ENCODE measurements around the gene IRX6.

Gene IRX6

DNA sequence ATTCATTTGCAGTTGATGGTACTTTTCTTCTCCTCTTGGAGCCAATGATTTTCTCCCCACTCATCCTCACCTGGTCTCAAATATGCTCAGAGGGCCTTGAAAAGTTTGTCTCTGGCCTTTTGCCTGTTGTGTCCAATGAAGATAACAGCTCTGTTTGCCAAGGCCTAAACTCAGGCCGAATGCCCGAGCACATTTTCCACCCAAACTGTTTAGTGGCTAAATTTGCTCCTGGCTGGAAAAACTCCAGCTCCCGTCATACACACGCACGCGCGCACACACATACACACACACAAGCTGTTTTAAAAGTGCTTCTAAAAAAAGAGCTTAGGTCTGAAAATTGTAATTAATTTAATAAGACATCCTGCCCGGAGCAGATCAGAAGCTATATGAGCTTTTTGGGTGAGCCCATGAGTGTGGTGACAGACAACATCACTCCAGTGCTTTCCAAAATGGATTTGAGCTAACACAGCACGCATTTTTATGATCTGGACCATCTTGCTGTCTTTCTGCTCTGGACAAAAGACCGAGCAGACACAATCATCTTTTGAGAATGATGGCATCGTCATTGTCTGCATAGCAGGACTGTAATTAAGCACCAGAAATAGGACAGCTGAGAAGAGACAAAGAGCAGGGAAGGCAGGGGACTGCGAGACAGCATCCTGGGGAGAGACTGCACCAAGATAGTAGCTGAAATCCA, 48.9 kb downstream of the IRX6 start:
- no peak for TF ChIP-seq CTCF (conservative IDR thresholded peaks at IDR 0.05; ENCODE audit: low read depth, low read length)
- H3K4me3 ChIP-seq (ENCODE audit: low read length), result no peak overlapping the region
- no peak for DNase-seq (ENCODE audit: low read depth)

DNA sequence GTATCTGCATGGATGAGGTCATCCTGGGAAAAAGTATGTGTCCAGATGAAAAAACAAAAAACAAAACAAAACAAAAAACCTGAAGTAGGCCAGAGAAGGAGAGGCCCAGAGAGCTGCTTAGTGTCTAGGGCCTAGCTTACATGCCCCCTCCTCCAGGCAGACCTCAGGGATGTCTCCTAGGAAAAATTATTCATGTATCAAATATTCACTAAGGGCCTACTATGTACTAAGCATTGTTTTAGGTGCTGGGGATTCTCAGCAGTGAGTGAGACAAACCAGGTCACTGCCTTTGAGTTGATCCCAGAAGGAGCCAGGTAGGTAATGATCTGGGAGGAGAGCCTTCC, 49.5 kb downstream of the IRX6 start:
- no peak for DNase-seq (ENCODE audit: low read depth)
- TF ChIP-seq CTCF (conservative IDR thresholded peaks at IDR 0.05; ENCODE audit: low read depth, low read length), result no peak
- H3K4me3 ChIP-seq (ENCODE audit: low read length), result no peak overlapping the region

DNA sequence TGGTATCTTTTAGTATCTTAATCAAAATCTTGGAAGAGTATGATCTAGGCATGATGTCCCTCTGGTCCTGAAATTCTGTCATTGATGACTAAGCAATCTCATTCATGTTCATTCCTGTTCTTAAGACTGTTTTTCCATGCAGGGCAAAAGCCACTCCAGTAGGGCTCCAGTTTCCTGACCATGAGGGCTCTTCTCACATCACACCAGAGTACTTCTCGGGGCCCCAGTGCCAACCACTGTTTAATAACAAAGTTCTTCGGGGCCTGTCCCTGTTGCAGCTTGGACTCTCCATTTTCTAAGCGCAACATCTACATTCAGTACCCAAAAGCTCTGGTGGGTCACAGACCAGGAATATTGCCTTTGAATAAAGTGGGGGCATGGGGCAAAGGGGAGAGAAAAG, 52.0 kb downstream of the IRX6 start:
- H3K4me3 ChIP-seq (ENCODE audit: low read length), result no peak overlapping the region
- TF ChIP-seq CTCF (conservative IDR thresholded peaks at IDR 0.05; ENCODE audit: low read depth, low read length), result no peak
- DNase-seq (ENCODE audit: low read depth), result no peak

- no peak for DNase-seq (ENCODE audit: low read depth)
- no peak overlapping the region for H3K4me3 ChIP-seq (ENCODE audit: low read length)
- no peak for TF ChIP-seq CTCF (conservative IDR thresholded peaks at IDR 0.05; ENCODE audit: low read depth, low read length)
Measured at GRCh38 chr16:55376567-55377167, 52.7 kb downstream of the IRX6 start.

DNA sequence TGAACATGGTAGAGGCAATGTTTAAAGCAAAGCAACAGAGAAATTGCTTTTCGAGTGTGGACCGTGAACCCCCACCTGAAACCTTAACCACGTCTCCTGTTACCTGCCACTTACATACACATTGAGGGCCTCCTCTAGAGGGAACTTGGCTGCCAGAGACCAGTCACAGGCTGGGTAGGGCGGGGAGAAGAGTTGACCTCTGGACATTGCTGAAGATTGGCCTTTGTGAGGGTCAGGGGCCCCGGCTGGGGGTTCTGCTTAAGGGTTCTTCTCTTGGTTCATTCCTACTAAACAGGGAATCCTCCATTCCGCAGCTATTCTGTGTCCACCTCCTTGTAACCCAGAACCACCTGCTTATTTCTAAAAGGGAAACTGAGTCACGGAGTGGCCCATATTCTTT, 53.8 kb downstream of the IRX6 start:
- TF ChIP-seq CTCF (conservative IDR thresholded peaks at IDR 0.05; ENCODE audit: low read depth, low read length), result no peak
- H3K4me3 ChIP-seq (ENCODE audit: low read length), result no peak overlapping the region
- DNase-seq (ENCODE audit: low read depth), result no peak

DNA sequence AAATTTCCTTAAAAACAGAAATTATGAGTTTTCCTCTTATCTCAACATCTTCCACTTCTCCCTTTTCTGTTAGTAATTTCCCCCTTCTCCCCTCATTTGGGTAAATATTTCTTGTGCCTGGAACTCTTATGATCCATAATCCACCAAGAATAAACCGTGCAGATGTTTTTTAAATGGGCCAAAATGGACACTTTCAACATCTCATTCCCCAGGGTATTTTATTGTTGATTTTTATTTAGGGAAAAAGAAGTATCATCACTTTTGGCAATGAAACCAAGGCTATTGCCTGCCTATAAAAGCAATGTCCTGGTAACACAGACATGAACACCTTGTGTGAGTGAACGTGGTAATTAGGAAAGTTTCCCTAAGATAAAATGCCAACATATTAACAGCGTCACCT, 54.6 kb downstream of the IRX6 start:
- no peak for DNase-seq (ENCODE audit: low read depth)
- TF ChIP-seq CTCF (conservative IDR thresholded peaks at IDR 0.05; ENCODE audit: low read depth, low read length), result no peak
- H3K4me3 ChIP-seq (ENCODE audit: low read length), result no peak overlapping the region

GRCh38 chr16:55379371-55379770, 55.4 kb downstream of the IRX6 start:
- H3K4me3 ChIP-seq (ENCODE audit: low read length), result no peak overlapping the region
- no peak for TF ChIP-seq CTCF (conservative IDR thresholded peaks at IDR 0.05; ENCODE audit: low read depth, low read length)
- no peak for DNase-seq (ENCODE audit: low read depth)
